KMS-11 (cell line): ENCODE measurements around the gene ACKR4.

ENCODE experiments used
- H2AFZ ChIP-seq: fragments of 200-600 bp; sonication (generic); 2 replicates; pipeline ENCODE4 v1.6.1; 2016; ENCODE audit warnings: antibody characterized with exemption, mixed run types, low read depth
- H3K27ac ChIP-seq: fragments of 200-600 bp; sonication (generic); 2 replicates; pipeline ENCODE4 v1.6.1; 2016; ENCODE audit warnings: mild to moderate bottlenecking, mixed run types
- H3K27me3 ChIP-seq: fragments of 200-600 bp; sonication (generic); 2 replicates; pipeline ENCODE4 v1.6.1; 2017; ENCODE audit warnings: mild to moderate bottlenecking, low read depth, mixed run types, moderate library complexity; ENCODE audit not compliant: insufficient read depth
- H3K36me3 ChIP-seq: fragments of 200-600 bp; sonication (generic); 2 replicates; pipeline ENCODE4 v1.6.1; 2017; ENCODE audit warnings: mild to moderate bottlenecking, mixed run types; ENCODE audit not compliant: insufficient read depth
- H3K4me1 ChIP-seq: fragments of 200-600 bp; sonication (generic); 2 replicates; pipeline ENCODE4 v1.6.1; 2016; ENCODE audit warnings: mild to moderate bottlenecking, low read depth, mixed run types; ENCODE audit not compliant: poor library complexity, severe bottlenecking
- H3K4me2 ChIP-seq: fragments of 200-600 bp; sonication (generic); 2 replicates; pipeline ENCODE4 v1.7.0; 2016; ENCODE audit warnings: mild to moderate bottlenecking, mixed run types
- H3K4me3 ChIP-seq: fragments of 200-600 bp; sonication (generic); IDR thresholded peaks from 2 replicates; pipeline ENCODE4 v1.6.1; 2017; ENCODE audit warnings: low read depth, low read length, mixed read lengths; ENCODE audit not compliant: insufficient read depth
- H3K79me2 ChIP-seq: fragments of 200-600 bp; sonication (generic); 2 replicates; pipeline ENCODE4 v1.6.1; 2016; ENCODE audit warnings: low read depth, mixed run types; ENCODE audit not compliant: insufficient read depth
- H3K9ac ChIP-seq: fragments of 200-600 bp; sonication (generic); 2 replicates; pipeline ENCODE4 v1.6.1; 2016; ENCODE audit warnings: mild to moderate bottlenecking, mixed run types
- H4K20me1 ChIP-seq: fragments of 200-600 bp; sonication (generic); 2 replicates; pipeline ENCODE4 v1.6.1; 2016; ENCODE audit warnings: mild to moderate bottlenecking, mixed run types; ENCODE audit not compliant: insufficient read depth
- TF ChIP-seq, protein P1 (sequence below): fragments of 200-600 bp; sonication (generic); conservative IDR thresholded peaks from 2 replicates; pipeline ENCODE4 v1.6.1; 2017; ENCODE audit warnings: low read depth, mild to moderate bottlenecking, antibody characterized with exemption, low read length, moderate library complexity, mixed read lengths

The ACKR4 gene

DNA sequence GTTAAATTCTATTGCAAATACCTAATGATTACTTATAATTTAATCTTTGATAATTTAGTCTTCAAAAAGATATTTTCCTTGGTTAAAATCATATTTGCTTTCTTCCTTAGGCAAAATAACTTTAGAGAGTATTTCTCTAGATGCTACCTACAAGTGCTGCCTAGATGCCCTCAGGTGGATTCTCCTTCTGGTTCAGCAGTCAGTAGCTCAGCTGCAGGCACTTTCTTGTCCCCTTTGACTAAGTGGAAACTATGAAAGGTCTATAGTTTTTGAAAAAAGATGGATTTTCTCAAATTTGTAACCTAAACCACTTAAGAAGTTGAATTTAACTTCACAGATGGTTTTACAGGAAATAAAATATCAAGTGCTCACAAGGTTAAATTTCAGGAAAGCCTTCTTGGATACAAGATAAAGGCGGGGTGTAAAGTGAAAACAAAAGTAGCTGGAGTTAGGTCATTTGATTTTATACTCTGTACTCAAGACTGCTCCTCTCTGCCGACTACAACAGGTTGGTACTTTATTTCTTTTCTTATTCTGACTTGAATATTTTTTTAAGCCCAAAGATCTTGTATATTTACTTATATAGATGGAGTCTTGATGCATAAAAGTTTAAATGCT is at the start of gene ACKR4:
ACKR4 (plus strand) TSS at position 455 of the 618 bp plus-strand sequence. CDS start 3,128 bp downstream, outside the sequence.
- Histone ChIP-seq H3K36me3 (no peaks in the 10 kb centered on the region), H3K79me2 (no peaks in the 10 kb centered on the region), H3K27ac (no peak within 1 kb of the TSS), H4K20me1 (no peaks in the 10 kb centered on the region), H2AFZ (no peak within 1 kb of the TSS), H3K4me1 (no peaks in the 10 kb centered on the region), H3K9ac (no peak within 1 kb of the TSS), H3K4me3 (no peak within 1 kb of the TSS), H3K4me2 (no peak within 1 kb of the TSS), H3K27me3 (no peaks in the 10 kb centered on the region)
- TF ChIP-seq, protein P1, sequence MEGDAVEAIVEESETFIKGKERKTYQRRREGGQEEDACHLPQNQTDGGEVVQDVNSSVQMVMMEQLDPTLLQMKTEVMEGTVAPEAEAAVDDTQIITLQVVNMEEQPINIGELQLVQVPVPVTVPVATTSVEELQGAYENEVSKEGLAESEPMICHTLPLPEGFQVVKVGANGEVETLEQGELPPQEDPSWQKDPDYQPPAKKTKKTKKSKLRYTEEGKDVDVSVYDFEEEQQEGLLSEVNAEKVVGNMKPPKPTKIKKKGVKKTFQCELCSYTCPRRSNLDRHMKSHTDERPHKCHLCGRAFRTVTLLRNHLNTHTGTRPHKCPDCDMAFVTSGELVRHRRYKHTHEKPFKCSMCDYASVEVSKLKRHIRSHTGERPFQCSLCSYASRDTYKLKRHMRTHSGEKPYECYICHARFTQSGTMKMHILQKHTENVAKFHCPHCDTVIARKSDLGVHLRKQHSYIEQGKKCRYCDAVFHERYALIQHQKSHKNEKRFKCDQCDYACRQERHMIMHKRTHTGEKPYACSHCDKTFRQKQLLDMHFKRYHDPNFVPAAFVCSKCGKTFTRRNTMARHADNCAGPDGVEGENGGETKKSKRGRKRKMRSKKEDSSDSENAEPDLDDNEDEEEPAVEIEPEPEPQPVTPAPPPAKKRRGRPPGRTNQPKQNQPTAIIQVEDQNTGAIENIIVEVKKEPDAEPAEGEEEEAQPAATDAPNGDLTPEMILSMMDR, result no peak

DNA sequence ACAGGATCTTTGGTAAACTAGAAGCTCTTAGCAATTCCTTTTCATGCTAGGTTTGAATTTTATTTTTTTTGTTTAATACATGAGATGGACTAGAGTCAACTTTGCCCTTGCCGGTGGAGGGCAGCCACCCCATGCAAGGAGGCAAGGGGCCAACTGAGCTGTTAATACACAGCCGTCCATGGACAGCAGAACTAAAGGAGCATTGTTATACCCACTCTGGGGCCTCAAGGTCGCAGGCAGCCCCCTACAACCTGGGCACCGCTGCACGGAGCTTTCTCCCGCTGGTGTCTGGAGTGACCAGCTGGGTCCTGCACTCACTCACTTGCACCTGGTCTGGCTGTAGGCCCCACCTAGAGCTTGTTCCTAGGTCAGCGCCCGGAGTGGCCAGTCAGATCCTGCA is 47.9 kb upstream of the ACKR4 start:
- Histone ChIP-seq H3K4me1 (peaks cover 41% of the 10 kb centered on the region), H3K4me3 (peak overlapping the region; percentile 42), H2AFZ (peak overlapping the region; percentile 6; the same call in 1 of the 2 replicates), H4K20me1 (no peaks in the 10 kb centered on the region), H3K79me2 (no peaks in the 10 kb centered on the region), H3K27ac (peak overlapping the region; percentile 56; the same call in 1 of the 2 replicates), H3K36me3 (no peaks in the 10 kb centered on the region), H3K9ac (no peak overlapping the region), H3K27me3 (no peaks in the 10 kb centered on the region), H3K4me2 (peak overlapping the region; percentile 85; the same call in 1 of the 2 replicates)
- TF ChIP-seq, protein P1, result no peak

GRCh38 chr3:132549890-132550578 is 47.0 kb upstream of the ACKR4 start:
- no peaks in the 10 kb centered on the region for H4K20me1 ChIP-seq
- H3K9ac ChIP-seq, result no peak overlapping the region
- peak overlapping the region; percentile 6; the same call in 1 of the 2 replicates for H2AFZ ChIP-seq
- H3K4me1 ChIP-seq, result peaks cover 40% of the 10 kb centered on the region
- peak overlapping the region; percentile 56 for H3K27ac ChIP-seq
- no peaks in the 10 kb centered on the region for H3K36me3 ChIP-seq
- no peaks in the 10 kb centered on the region for H3K79me2 ChIP-seq
- TF ChIP-seq, protein P1, result no peak
- no peaks in the 10 kb centered on the region for H3K27me3 ChIP-seq
- peak overlapping the region; percentile 42 for H3K4me3 ChIP-seq
- peak overlapping the region; percentile 85 for H3K4me2 ChIP-seq

GRCh38 chr3:132550579-132551305 is 46.3 kb upstream of the ACKR4 start:
- TF ChIP-seq, protein P1, result no peak
- no peaks in the 10 kb centered on the region for H3K36me3 ChIP-seq
- H3K4me3 ChIP-seq, result no peak overlapping the region
- H3K27ac ChIP-seq, result peak overlapping the region; percentile 56
- no peak overlapping the region for H3K9ac ChIP-seq
- peak overlapping the region; percentile 85 for H3K4me2 ChIP-seq
- H3K27me3 ChIP-seq, result no peaks in the 10 kb centered on the region
- H3K79me2 ChIP-seq, result no peaks in the 10 kb centered on the region
- peaks cover 40% of the 10 kb centered on the region for H3K4me1 ChIP-seq
- no peaks in the 10 kb centered on the region for H4K20me1 ChIP-seq
- peak overlapping the region; percentile 6; the same call in 1 of the 2 replicates for H2AFZ ChIP-seq
